Measurements from ENCODE around the gene MYO1C. TPM values are rescaled to one million over a fixed set of nuclear protein-coding genes. Genes with fewer than 3 reads are reported as not detected.
"Not testable (repeated sequence)": the region's sequence is repeated elsewhere in the genome, so short reads cannot be mapped to it uniquely, and the experiment has no call there.

MYO1C gene
- total RNA-seq, 2 donors from 2014 or later, result 94.4 to 120 TPM

GRCh38 chr17:1455797-1456599 is 36.5 kb downstream of the MYO1C start, which contains the start of gene CRK:
Gene CRK (minus strand): TSS chr17:1456232. CDS start chr17:1456117, 115 bp downstream.
- under 1% methylated on average over 62 of the region's 93 CpGs for WGBS
- peak within 1 kb of the TSS; percentile 92 to 97 for H3K27ac ChIP-seq
- no peaks in the 10 kb centered on the region for H3K9me3 ChIP-seq
- intact Hi-C loops (cut with DNase I), result loop anchor here (1.0 to 10.0 kb wide), 3 partner anchors 56 to 89 kb away; partner anchors contain the start of genes INPP5K and YWHAE
- TF ChIP-seq POLR2AphosphoS5 (IDR thresholded peaks at IDR 0.05), result peak; percentile 95
- TF ChIP-seq CTCF (IDR thresholded peaks at IDR 0.05), result peak in 2 of 4 experiments; percentile 20 to 35
- TF ChIP-seq POLR2A (IDR thresholded peaks at IDR 0.05), result peak; percentile 96
- no peaks in the 10 kb centered on the region for H3K36me3 ChIP-seq
- peak; percentile 95 for DNase-seq (ENCODE audit: low spot score)
- H3K4me1 ChIP-seq (replicated peaks), result peaks cover 9% of the 10 kb centered on the region
- peak within 1 kb of the TSS; percentile 94 to 99 for H3K4me3 ChIP-seq
- H3K27me3 ChIP-seq (replicated peaks; ENCODE audit: insufficient read depth), result no peaks in the 10 kb centered on the region

- intact Hi-C loops (cut with DNase I), result loop anchor here (5.0 to 10.0 kb wide), 2 partner anchors 59 to 88 kb away; partner anchors contain the start of gene INPP5K
- Histone ChIP-seq H3K4me3 (peak overlapping the region; percentile 94 to 99), H3K4me1 (replicated peaks) (peaks cover 9% of the 10 kb centered on the region), H3K27ac (peak overlapping the region; percentile 92 to 97), H3K9me3 (no peaks in the 10 kb centered on the region), H3K36me3 (no peaks in the 10 kb centered on the region), H3K27me3 (replicated peaks; ENCODE audit: insufficient read depth) (no peaks in the 10 kb centered on the region)
- TF ChIP-seq CTCF (IDR thresholded peaks at IDR 0.05) (peak in 3 of 4 experiments; percentile 27 to 71 (median 67)), POLR2A (IDR thresholded peaks at IDR 0.05) (no peak)
- DNase-seq (ENCODE audit: low spot score), result peak; percentile 43
- WGBS, result 1% methylated on average over 24 of the region's 31 CpGs
Measured at GRCh38 chr17:1455291-1455796, 37.1 kb downstream of the MYO1C start.

- WGBS, result 39% methylated on average over 9 of the region's 9 CpGs
- Histone ChIP-seq H3K27me3 (replicated peaks; ENCODE audit: insufficient read depth) (no peaks in the 10 kb centered on the region), H3K36me3 (no peaks in the 10 kb centered on the region), H3K9me3 (no peaks in the 10 kb centered on the region), H3K27ac (peak overlapping the region; percentile 92 to 97), H3K4me1 (replicated peaks) (peaks cover 9% of the 10 kb centered on the region), H3K4me3 (peak overlapping the region; percentile 94 to 99)
- DNase-seq (ENCODE audit: low spot score), result no peak
- TF ChIP-seq POLR2A (IDR thresholded peaks at IDR 0.05), result no peak
- no peak for TF ChIP-seq CTCF (IDR thresholded peaks at IDR 0.05)
- TF ChIP-seq POLR2AphosphoS5 (IDR thresholded peaks at IDR 0.05), result no peak
- intact Hi-C loops (cut with DNase I), result loop anchor here (10.0 kb wide), 1 partner anchor 60 kb away; the partner anchor contains the start of gene INPP5K
Measured at GRCh38 chr17:1454541-1454940, 37.9 kb downstream of the MYO1C start.

GRCh38 chr17:1453694-1454093 is 38.8 kb downstream of the MYO1C start:
- not testable (repeated sequence) for H3K9me3 ChIP-seq; H3K36me3 ChIP-seq; H3K27me3 ChIP-seq (replicated peaks; ENCODE audit: insufficient read depth); DNase-seq (ENCODE audit: low spot score); H3K27ac ChIP-seq; H3K4me1 ChIP-seq (replicated peaks); H3K4me3 ChIP-seq
- 91% methylated on average over 11 of the region's 11 CpGs for WGBS
- intact Hi-C loops (cut with DNase I), result loop anchor here (10.0 kb wide), 1 partner anchor 61 kb away; the partner anchor contains the start of gene INPP5K

GRCh38 chr17:1452836-1453235 is 39.6 kb downstream of the MYO1C start:
- 79% methylated on average over 5 of the region's 5 CpGs for WGBS
- no peak overlapping the region for H3K4me3 ChIP-seq
- H3K27ac ChIP-seq, result no peak overlapping the region
- TF ChIP-seq POLR2A (IDR thresholded peaks at IDR 0.05) (no peak), POLR2AphosphoS5 (IDR thresholded peaks at IDR 0.05) (no peak), CTCF (IDR thresholded peaks at IDR 0.05) (no peak)
- peaks cover 9% of the 10 kb centered on the region for H3K4me1 ChIP-seq (replicated peaks)
- H3K9me3 ChIP-seq, result no peaks in the 10 kb centered on the region
- H3K36me3 ChIP-seq, result no peaks in the 10 kb centered on the region
- H3K27me3 ChIP-seq (replicated peaks; ENCODE audit: insufficient read depth), result no peaks in the 10 kb centered on the region
- DNase-seq (ENCODE audit: low spot score), result no peak
- intact Hi-C loops (cut with DNase I), result loop anchor here (10.0 kb wide), 1 partner anchor 62 kb away; the partner anchor contains the start of gene INPP5K

GRCh38 chr17:1450261-1450660 is 42.2 kb downstream of the MYO1C start:
- not testable (repeated sequence) for DNase-seq (ENCODE audit: low spot score); H3K9me3 ChIP-seq; H3K27me3 ChIP-seq (replicated peaks; ENCODE audit: insufficient read depth); H3K36me3 ChIP-seq; H3K4me3 ChIP-seq; H3K4me1 ChIP-seq (replicated peaks); H3K27ac ChIP-seq
- intact Hi-C loops (cut with DNase I), result loop anchor here (10.0 kb wide), 1 partner anchor 65 kb away; the partner anchor contains the start of gene INPP5K
- WGBS, result 98% methylated on average over 21 of the region's 21 CpGs
